ENCODE measurements around the gene RPL29.

- TF ChIP-seq CTCF (IDR thresholded peaks at IDR 0.05), result no peak
- TF ChIP-seq POLR2A (IDR thresholded peaks at IDR 0.05; ENCODE audit: low read depth), result no peak
Measured at GRCh38 chr3:51966486-51966885, 29.2 kb downstream of the RPL29 start.

All from esophagus muscularis mucosa (tissue), 3 donors.